Left ventricle myocardium superior (tissue), 1 donor: ENCODE results near the gene KIF3A. TPM values are rescaled to one million over a fixed set of nuclear protein-coding genes. Genes with fewer than 3 reads are reported as not detected.

Experiments
- ATAC-seq: fragments of 200-7000 bp; cut with Tn5 transposase; one replicate; pipeline ENCODE4 v1.9.1; 2020; ENCODE audit warnings: mild to moderate bottlenecking, moderate library complexity
- DNase-seq: peaks from one replicate; pipeline ENCODE4 v3.0.0-alpha.2; 2020
- intact Hi-C: fragments of 100-400 bp; cut with micrococcal nuclease; formaldehyde crosslinking; loops from one replicate; pipeline ENCODE4 v1.11.0; 2022
- total RNA-seq: library from RNA; stranded (reverse); fragmentation: NEBNext Ultra II Directional; extraction: Animal tissue kit (Norgen Biotek cat#: 25700); gene quantifications from one replicate; pipeline ENCODE4 v1.2.1, GENCODE V29; 2021
- donor health status: DM: no; HTN: yes; CAD: no; lungs with severe emphysema.

Gene KIF3A
- total RNA-seq, 1 donor from 2014 or later = 12.4 TPM

DNA sequence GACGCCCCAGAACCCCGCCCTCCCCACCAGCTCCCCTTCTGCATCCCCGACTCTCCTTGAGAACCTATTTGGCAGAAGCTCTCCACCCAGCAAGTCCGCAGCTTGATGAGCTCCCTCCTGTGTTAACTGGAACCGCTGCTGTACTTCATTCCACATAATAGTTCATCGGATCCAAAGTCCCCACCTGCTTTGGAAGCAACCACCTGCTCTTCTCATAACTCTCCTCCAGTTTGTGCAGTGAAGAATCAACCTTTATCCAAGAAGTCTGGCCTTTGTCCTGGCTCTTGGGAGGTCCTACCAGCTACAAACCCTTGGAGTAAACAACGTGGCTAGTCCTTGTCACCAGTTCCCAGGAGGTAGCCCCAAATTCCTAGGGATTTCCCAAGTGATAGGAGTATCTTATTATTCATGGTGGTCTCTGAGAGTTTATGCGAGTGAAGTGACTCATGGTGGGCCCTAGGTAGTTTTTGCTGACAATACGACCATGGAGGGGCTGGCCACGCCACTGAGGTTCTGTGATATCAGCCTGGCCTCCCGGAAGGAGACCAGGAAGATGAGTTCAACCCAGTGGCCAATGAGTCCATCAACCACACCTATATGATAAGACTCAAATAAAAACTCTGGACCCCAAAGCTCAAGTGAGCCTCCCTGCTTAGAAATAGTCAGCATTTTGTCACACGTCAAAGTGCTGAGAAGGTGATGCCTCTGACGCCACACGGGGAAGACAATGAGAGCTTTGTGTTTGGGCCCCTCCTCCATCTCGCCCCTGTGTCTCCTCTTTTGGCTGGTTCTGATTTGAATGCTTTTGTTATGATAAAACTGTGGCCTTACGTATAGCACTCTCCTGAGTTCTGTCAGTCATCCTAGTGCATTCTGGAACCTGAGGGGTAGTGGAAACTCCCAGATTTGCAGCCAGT lies 67.1 kb downstream of the KIF3A start:
- DNase-seq (no peak), ATAC-seq (no peak)
- intact Hi-C loops = no loop called here

DNA sequence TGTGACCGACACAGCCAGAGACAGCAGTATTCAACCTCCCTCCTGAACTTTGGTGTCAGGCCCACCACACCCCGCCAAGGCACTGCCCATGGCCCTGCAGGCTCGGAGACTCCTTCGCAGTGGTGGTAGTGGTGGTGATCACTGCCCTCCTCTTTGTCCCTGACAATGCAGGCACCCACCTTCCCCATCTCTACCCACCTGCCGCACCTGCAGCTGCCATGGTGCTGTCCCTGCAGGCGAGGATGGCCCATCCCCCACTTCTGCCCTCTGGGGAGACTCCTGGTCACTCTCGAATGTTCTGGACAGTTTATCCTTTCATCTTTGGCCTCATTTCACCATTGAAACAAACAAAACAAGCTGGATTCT lies 67.9 kb downstream of the KIF3A start:
- DNase-seq (no peak), ATAC-seq (no peak)
- intact Hi-C loops = no loop called here

DNA sequence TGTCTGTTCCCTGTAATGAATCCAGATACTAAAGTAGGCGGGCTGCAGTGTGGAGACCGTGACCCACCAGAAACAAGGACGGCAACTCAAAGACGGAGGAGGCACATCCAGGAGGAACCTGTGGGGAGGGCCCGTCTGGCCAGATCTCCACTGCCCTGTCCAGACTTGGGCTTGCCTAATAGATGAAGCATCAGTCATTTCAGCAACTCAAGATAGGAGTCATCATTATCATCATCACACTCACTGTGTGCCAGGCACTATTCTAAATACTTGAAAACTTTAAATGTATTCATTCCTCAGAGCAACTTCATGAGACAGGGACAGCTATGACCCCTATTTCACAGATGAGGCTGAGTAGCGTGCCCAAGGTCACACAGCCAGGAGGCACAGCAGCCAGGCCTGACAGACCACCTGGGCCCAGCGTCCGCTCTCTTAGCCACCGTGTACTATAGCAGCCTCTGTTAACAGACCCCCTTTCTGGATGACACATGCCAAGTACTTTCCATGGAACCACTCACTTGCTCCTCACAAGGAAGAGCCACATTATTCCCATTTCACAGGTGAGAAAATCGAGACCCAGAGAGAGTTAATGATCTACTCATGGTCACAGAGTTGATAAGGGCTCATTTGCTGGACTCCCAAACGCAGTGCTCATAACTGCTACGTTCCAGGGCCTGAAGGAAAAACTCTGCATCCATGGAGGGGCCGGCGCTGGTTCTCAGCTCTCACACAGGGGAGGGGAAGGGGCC lies 68.5 kb downstream of the KIF3A start:
- ATAC-seq = no peak
- no peak for DNase-seq
- intact Hi-C loops = no loop called here

DNA sequence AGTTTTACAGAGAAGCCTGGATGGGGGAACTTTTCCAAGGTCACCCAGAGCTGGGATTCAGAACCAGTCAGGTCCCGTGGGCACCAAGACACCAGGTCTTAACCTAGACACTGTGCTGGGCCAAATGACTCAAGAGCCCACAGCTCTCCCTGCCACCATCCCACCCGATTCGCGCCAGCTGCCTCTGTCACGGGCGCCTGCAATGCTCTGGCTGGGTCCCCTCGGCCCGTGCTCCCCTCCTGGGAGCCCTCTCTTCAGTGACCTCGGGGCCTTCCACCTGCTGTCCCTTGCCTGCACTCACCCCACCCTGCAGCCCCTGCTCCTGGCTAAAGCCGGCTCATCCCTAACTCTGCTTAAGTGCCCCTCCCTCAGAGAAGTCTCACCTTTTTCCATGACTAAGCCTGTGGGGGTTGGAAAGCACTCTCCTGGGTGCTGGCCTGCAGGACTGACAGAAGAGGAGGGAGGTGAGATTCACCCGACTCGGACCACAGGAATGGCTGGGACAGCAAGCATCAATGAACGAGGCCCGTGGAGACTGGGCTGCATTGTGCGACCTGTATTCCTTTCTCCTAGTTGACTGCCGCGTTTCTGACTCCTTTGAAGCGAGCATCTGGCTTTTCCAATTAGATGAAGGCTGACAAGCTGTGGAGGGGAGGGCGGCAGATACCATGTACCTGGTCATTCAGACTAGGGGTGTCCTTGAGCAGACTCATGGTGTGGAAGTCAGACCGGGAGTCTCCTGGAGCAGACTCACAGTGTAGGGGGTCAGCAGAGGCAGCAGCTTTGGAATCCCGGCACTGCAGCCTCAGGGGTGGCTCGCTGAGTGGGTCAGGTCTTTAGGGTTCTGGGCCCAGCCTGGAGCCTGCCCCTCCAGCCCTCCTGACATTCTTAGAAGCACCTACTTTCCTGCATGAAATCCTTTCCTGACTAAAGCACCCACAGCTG lies 69.3 kb downstream of the KIF3A start:
- intact Hi-C loops = no loop called here
- ATAC-seq (no peak), DNase-seq (no peak)

DNA sequence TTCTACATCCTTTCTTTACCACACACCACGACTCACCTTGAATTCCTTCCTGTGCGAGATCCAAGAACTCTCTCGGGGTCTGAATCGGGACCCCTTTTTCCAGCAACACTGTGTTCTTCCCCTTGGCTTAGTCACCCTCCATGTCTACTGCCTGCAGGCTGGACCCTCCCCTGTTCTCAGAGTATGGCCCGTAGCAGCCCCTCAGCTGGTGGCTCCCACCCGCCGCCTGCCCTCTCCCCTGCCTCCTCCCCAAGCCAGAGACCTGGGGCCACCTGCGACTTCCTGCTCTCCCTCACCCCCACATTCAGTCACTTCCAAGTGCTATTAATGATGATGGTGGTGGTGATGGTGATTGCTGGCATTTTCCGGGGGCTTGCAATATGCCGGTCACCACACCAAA lies 70.0 kb downstream of the KIF3A start:
- intact Hi-C loops = no loop called here
- DNase-seq (no peak), ATAC-seq (no peak)

DNA sequence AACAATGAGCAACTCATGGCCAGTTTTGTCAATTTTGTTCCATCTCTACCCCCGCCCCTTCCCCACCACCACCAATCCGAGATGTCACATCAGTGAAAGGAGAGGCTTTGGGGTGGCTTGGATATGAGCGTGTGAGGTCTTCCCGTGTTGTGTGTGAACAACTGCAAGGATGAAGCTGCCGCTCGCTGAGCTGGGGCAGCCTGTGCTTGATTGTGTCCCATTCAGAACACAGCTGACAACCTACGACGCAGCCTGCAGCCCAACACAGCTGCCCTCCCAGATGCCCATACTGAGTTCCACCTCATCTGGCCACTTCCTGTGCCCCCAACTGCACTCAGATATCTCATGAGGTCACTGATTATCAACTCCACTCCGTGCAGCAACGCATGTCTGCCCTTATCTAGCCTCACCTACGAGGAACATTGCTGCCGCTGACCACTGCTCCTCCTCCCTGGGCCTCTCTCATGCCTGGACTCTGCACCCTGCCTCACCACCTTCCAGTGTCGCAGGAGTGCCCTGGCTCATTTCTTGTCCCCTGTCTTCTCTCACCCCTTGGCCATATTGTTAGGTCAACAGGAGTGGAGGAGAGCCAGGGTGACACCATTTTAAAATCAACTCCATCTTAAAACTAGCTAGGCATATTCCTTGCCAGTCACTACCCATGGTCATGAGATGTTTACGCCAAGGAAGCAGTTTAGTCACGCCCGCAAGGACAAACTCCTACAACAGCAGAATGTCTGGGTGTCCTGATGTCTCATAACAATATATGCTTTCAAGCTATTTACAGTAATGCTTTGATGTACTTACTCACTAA lies 70.8 kb downstream of the KIF3A start:
- DNase-seq (no peak), ATAC-seq (no peak)
- intact Hi-C loops = no loop called here

DNA sequence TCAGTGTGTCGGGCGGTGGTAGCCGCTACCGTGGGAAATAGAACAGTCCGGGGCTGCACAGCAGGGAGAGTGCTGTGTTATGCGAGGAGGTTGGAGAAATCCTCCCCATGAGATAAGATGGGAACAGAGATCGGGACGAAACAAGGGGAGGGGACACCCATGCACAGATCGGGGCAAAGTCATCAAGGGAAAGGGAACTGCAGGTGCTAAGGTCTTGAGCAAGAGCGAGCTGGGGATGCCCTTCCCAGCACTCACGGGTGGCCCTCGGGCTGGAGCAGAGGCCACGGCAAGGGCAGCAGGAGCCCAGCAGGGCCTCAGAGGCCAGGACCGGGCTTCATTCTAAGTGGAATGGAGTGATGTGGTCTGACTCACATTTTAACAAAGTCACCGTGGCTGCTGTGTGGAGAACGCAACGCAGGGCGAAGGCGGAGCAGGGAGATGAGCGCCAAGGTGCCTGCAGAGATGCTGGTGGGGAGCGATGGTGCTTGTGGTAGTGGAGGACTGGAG lies 71.7 kb downstream of the KIF3A start:
- DNase-seq (no peak), ATAC-seq (no peak)
- intact Hi-C loops = no loop called here

DNA sequence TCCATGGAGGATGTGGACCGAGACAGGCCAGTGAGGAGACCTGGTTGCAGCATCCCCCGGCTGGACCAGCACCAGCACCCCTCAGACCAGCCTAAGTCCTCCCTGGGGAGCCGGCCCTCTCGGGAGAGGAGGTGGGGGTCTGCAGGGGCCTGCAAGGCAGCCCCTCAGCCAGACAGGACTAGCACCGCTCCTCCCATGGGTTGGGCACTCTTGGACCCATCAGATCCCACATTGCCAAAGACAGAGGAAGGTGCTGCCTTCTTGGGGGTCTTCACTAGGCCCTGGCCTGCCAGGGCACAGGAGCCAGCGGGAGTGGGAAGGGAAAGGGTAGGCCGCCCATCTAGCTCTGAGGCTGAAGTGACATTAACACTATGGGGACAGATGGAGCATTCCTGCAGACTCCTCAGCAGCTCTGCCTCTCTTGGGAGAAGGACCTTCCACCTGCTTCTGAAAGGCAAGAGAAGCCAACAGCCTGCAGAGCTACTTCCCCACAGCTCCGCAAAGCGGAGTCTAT lies 72.6 kb downstream of the KIF3A start:
- ATAC-seq = no peak
- intact Hi-C loops = no loop called here
- no peak for DNase-seq

DNA sequence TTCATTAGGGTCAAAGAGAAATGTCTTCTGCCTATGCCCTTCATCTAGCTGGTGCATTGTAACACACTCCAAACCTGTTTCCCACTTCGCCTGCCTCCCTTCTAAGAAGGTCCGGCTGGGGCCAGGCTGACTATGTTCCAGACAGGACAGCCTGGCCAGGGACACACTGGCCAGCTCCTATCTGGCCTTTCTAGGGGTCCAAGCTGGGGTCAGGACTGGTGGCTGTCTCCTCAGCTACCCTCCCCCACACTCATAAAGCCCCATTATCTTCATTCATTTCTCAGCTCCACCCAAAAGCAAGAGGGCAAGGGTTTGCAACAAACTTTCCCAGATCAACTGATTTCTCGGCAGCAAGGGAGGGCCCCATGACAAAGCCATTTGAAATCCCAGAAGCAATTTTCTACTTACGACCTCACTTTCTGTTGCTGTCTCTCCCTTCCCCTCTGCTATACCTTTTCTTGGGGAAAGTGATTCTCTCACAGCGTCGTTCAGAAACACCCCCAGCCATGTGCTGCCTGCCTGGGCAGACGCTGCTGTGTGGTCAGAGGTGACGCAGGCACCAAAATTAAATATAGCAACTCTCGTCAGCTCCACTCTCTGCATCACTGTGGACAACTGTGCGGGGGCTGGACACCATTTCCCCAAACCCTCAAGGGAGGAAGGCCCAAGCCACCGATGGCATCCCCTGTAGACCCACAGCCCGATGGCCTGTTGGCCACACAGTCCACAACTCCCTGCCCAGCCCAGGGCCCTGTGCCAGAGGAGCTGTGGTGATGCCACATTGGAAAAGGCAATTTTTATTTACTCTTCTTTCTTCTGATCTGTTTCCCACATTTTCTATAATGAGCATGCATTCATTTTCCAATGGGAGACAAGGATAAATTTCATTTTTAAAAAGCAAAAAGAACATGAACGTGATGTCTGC lies 73.3 kb downstream of the KIF3A start:
- no peak for DNase-seq
- intact Hi-C loops = no loop called here
- no peak for ATAC-seq

DNA sequence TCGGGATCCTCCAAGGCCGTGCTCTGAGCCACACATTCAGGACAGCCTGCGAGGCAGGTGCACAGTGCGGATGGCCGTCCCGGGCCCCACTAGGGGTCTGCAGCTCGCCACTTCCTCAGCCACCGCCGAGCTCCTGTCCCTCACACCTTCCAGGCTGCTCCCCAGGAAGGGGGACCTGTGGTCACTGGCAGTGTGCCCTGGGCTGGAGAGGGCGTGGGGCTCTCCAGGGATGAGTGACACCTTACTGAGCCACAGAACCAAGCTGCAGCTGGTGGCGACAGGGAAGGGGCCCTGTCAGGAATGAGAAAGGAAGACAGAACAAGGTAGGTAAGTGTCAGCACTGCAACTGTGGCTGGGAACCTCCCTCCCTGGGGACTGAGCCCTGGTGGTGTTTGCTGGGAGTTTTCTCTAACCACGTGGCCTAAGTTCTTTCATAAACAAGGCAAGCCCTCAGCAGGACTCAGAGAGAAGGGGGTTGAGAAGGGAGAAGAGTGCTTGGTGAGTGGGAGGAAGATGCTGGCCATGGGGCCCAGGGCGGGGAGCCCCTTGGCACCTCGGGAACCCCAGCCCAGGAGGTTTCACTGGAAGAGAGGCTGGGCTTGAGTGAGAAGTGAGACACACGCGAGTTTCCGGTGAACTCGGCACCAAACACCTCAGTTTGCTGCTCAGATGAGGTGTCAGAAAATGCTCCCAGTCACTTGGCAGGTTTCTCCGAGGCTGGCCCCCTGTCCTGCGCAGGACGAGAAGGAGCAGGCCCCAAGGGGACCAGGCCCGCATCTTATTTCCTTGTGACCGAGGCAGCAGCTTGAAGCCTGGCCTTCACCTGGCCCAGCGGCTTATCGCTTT lies 74.2 kb downstream of the KIF3A start:
- DNase-seq (no peak), ATAC-seq (no peak)
- intact Hi-C loops = no loop called here

DNA sequence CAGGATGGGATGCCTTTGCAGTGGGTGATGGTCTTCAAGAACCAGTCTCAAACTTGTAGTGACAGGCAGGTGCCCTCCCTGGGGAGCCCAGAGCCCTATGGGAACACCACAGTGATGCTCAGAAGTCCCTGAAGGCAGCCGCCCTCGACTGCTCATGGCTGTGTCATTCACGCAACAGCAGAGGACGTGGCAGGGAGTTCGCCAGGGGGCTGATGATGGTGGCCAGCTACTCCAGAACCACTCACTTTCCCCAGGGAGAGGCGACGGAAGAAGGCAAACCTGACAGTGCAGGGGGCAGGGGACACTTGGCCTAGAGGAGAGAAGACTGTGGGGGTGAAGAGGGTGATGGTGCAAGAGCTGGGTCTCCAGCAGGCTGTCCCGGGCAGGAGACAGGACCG lies 75.3 kb downstream of the KIF3A start:
- no peak for ATAC-seq
- no peak for DNase-seq
- intact Hi-C loops = no loop called here

DNA sequence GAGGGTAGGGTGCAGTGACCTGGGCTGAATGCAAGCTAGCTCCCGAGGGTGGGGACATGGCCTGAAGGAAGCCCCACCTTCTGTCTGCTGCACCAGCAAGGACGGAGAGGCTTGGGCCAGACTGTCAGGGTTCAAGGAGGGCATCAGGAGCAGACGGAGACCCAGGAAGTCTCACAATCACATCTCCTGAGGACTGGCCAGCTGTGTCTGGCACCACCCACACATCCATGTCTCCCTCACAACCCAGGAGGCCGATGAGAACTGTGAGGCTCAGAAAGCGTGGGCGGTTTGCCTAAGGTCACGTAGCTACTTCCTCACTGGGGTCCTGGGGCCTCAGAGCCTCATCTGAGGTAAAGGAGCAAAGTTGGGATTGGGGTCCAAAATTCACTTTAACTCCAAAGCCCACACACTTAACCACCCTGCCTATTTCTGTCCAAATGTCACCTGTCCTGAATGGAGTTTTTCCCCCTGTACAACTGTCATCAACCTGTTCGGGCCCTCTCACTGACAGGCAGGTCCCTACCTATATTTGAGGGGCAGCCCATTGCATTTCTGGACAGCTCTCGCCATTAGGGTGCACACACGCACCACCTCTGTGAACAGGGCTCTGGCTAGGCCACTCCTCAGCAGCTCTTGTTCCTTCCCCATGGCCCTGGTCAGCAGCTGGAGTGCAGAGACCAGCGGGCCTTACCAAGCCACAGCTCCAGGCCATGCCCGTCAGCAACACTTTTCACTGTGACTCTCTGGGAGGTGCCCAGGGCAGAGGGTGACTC lies 75.9 kb downstream of the KIF3A start:
- no peak for DNase-seq

DNA sequence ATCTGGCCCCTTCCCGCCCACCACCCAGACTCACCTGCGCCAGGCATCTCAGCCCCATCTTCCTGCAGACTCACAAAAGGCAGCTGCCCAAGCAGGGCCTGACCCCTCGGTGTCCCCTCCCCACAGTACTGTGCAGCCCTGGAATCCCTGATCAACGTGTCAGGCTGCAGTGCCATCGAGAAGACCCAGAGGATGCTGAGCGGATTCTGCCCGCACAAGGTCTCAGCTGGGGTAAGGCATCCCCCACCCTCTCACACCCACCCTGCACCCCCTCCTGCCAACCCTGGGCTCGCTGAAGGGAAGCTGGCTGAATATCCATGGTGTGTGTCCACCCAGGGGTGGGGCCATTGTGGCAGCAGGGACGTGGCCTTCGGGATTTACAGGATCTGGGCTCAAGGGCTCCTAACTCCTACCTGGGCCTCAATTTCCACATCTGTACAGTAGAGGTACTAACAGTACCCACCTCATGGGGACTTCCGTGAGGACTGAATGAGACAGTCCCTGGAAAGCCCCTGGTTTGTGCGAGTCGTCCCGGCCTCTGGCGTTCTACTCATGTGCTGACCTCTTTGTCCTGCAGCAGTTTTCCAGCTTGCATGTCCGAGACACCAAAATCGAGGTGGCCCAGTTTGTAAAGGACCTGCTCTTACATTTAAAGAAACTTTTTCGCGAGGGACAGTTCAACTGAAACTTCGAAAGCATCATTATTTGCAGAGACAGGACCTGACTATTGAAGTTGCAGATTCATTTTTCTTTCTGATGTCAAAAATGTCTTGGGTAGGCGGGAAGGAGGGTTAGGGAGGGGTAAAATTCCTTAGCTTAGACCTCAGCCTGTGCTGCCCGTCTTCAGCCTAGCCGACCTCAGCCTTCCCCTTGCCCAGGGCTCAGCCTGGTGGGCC lies 77.5 kb downstream of the KIF3A start:
- intact Hi-C loops = no loop called here
- ATAC-seq (no peak), DNase-seq (no peak)

More for the DNA sequence above, 75.9 kb downstream of the KIF3A start:
- intact Hi-C loops = no loop called here
- no peak for ATAC-seq

DNA sequence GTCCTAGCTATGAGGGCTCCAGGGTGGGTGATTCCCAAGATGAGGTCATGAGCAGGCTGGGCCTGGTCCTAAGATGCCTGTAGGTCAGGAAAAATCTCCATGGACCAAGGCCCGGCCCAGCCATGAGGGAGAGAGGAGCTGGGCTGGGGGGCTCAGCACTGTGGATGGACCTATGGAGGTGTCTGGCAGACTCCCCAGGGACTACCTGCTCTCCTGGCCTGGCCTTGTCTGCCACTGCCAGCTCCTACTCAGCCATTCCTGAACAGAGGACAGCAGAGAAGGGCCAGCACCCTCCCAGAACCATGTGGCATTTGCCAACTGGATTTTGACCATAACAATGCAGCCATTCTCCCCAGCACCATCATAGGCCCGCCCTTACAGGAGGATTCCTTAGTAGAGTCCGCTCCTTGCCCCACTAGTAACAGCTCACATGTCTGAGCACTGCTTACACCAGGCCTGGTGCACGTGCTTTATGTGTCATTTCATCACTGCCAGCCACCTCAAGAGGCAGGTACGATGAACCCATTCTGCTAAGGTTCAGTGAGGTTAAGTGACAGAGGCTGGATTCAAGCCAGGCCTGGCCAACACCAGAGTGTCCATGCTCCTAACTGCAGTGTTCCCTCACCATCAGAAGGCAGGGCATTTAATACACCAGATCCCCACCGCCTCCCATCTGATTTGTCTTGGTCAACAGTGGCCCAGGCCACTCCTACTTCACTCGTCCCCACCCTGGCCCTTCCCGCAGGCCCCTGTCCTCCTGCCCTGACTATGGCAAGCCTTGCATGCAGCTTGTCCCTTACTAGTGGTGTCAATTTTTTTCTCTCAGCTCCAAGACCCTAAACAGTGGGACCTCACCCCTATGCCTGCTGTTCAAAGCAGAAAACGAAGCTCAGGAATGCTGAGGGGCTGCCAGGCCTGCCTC lies 78.7 kb downstream of the KIF3A start:
- ATAC-seq (no peak), DNase-seq (no peak)
- intact Hi-C loops = no loop called here
